Upper lobe of left lung (tissue), 4 donors: ENCODE results near the gene TSHZ1.

Experiments
- CTCF ChIP-seq, 6 experiments: fragments of 450-650 bp in 4 of 6; fragments of 200-600 bp in 2 of 6; sonication (generic) in 2 of 6; IDR thresholded peaks; one replicate each; pipeline ENCODE4 v1.5.1; 2016 to 2019; ENCODE audit warnings: antibody characterized with exemption in 6 of 6
- EP300 ChIP-seq, 4 donors: sonication (generic); formaldehyde crosslinking; IDR thresholded peaks; one replicate each; pipeline ENCODE4 v1.5.1; 2017; ENCODE audit warnings: antibody characterized with exemption in 4 of 4, control low read depth in 2 of 4
- POLR2A ChIP-seq, 4 donors: fragments of 450-650 bp; IDR thresholded peaks; one replicate each; pipeline ENCODE4 v1.5.1; 2016 to 2017; ENCODE audit warnings: antibody characterized with exemption in 4 of 4, mild to moderate bottlenecking in 2 of 4

GRCh38 chr18:75268364-75268646 lies 57.7 kb downstream of the TSHZ1 start:
- TF ChIP-seq EP300 (IDR thresholded peaks at IDR 0.05), result no peak
- no peak for TF ChIP-seq POLR2A (IDR thresholded peaks at IDR 0.05)
- no peak for TF ChIP-seq CTCF (IDR thresholded peaks at IDR 0.05)
